GM19328 (cell line): ENCODE data around the gene BCL2L1.

Source experiments
- ATAC-seq: cut with Tn5 transposase; IDR thresholded peaks from one replicate; pipeline ENCODE4 v1.9.1; 2021; ENCODE audit warnings: mild to moderate bottlenecking, moderate library complexity; ENCODE audit not compliant: unreplicated experiment

BCL2L1 gene

DNA sequence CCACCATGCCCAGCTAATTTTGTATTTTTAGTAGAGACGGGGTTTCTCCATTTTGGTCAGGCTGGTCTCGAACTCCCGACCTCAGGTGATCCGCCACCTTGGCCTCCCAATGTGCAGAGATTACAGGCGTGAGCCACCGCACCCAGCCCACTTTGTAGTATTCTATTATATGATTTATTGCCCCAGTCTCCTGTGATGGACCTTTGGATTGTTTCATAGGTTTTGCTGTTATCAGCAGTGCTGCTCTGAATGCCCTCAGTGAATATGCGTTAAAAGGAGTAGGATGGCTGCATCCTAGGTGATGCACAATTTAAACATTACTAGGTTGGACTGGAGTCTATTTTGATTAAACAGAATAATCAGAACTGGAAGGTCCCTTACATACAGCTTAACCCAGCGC is 107.3 kb downstream of the BCL2L1 start:
- no peak for ATAC-seq
